Breast epithelium (tissue), 3 donors: Measurements from ENCODE around the gene ERRFI1.

Experiments
- POLR2A ChIP-seq: fragments of 450-650 bp; IDR thresholded peaks from one replicate; pipeline ENCODE4 v1.6.1; 2016; ENCODE audit warnings: antibody characterized with exemption, mild to moderate bottlenecking, moderate library complexity
- POLR2AphosphoS5 ChIP-seq, 3 donors: sonication (generic); formaldehyde crosslinking; IDR thresholded peaks; one replicate each; pipeline ENCODE4 v1.6.1; 2017; ENCODE audit warnings: antibody characterized with exemption in 3 of 3
- TF ChIP-seq, protein P1 (sequence below), 3 donors: fragments of 450-650 bp; IDR thresholded peaks; one replicate each; pipeline ENCODE4 v1.5.1; 2016 to 2017; ENCODE audit warnings: antibody characterized with exemption in 3 of 3, mild to moderate bottlenecking in 3 of 3, moderate library complexity in 3 of 3

DNA sequence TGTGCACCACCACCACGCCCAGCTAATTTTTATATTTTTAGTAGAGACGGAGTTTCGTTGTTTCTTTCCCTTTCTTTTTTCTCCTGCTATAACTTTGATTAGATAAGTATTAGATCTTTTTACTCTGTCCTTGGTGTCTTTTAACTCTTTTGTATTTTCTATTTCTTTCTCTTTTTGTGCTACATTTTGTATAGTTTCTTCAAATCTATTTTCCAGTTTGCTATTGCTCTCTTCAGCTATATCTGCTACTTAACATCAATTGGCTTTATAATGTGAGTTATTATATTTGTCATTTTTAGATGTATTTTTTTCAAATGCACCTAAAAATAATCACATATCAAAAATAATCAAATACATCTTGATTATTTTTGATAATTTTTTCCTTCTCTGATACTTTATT is 16.0 kb upstream of the ERRFI1 start:
- TF ChIP-seq, protein P1, sequence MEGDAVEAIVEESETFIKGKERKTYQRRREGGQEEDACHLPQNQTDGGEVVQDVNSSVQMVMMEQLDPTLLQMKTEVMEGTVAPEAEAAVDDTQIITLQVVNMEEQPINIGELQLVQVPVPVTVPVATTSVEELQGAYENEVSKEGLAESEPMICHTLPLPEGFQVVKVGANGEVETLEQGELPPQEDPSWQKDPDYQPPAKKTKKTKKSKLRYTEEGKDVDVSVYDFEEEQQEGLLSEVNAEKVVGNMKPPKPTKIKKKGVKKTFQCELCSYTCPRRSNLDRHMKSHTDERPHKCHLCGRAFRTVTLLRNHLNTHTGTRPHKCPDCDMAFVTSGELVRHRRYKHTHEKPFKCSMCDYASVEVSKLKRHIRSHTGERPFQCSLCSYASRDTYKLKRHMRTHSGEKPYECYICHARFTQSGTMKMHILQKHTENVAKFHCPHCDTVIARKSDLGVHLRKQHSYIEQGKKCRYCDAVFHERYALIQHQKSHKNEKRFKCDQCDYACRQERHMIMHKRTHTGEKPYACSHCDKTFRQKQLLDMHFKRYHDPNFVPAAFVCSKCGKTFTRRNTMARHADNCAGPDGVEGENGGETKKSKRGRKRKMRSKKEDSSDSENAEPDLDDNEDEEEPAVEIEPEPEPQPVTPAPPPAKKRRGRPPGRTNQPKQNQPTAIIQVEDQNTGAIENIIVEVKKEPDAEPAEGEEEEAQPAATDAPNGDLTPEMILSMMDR (IDR thresholded peaks at IDR 0.05): no peak
- TF ChIP-seq POLR2AphosphoS5 (IDR thresholded peaks at IDR 0.05) (no peak), POLR2A (no peak)
